GM12873 (cell line): Measurements from ENCODE around the gene NEIL3.

Experiments
- CTCF ChIP-seq: IDR thresholded peaks from 2 replicates; pipeline ENCODE4 v1.5.1; 2012; ENCODE audit warnings: low read depth, mild to moderate bottlenecking, moderate library complexity, low read length, control low read depth; ENCODE audit not compliant: insufficient read depth; ENCODE audit errors: missing control alignments

NEIL3 gene

GRCh38 chr4:177271091-177271490, 38.6 kb upstream of the NEIL3 start:
- TF ChIP-seq CTCF = no peak

- no peak for TF ChIP-seq CTCF
Measured at GRCh38 chr4:177271915-177272766, 37.5 kb upstream of the NEIL3 start.

GRCh38 chr4:177275999-177276398, 33.7 kb upstream of the NEIL3 start:
- no peak for TF ChIP-seq CTCF

- TF ChIP-seq CTCF = no peak
Measured at GRCh38 chr4:177281351-177281909, 28.2 kb upstream of the NEIL3 start.

- no peak for TF ChIP-seq CTCF
Measured at GRCh38 chr4:177282284-177282835, 27.3 kb upstream of the NEIL3 start.

- TF ChIP-seq CTCF = no peak
Measured at GRCh38 chr4:177283167-177283566, 26.5 kb upstream of the NEIL3 start.

GRCh38 chr4:177285953-177286352, 23.7 kb upstream of the NEIL3 start:
- TF ChIP-seq CTCF = no peak
